Subcutaneous adipose tissue (tissue), 4 donors: ENCODE measurements around the gene SFMBT2. TPM values are rescaled to one million over a fixed set of nuclear protein-coding genes. Genes with fewer than 3 reads are reported as not detected.

Experiments
- total RNA-seq, 4 donors: library from RNA; depleted of rRNA; stranded (reverse); fragments of >200 nt; gene quantifications; one replicate each; pipeline ENCODE4 v1.1.0, GENCODE V29; 2016
- TF ChIP-seq, protein P1 (sequence below): fragments of 450-650 bp; IDR thresholded peaks from one replicate; pipeline ENCODE4 v1.5.1; 2016; ENCODE audit warnings: low read depth, mild to moderate bottlenecking, control low read depth, antibody characterized with exemption, moderate library complexity

The SFMBT2 gene
- total RNA-seq, 4 donors from 2014 or later = 3.7 to 11.7 (median 7.0) TPM

DNA sequence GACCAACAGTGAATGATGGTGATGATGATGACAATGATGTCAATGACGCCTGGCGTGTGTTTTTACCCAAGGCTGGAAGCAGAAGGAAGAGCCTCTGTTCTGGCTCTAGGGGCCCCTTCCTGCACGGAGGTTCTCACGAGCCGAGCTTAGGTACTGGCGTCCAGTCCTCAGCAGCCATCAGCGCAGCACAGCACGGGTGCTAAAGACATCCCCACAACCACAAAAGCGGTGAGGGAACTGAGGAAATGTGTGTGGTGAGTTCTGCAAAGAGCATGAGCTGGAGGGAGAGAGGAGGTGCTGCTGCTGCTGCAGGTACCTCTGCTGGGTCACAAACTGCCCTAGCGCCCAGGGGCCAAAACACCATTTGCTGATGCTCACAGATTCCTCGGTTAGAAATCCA, 81.6 kb downstream of the SFMBT2 start:
- TF ChIP-seq, protein P1, sequence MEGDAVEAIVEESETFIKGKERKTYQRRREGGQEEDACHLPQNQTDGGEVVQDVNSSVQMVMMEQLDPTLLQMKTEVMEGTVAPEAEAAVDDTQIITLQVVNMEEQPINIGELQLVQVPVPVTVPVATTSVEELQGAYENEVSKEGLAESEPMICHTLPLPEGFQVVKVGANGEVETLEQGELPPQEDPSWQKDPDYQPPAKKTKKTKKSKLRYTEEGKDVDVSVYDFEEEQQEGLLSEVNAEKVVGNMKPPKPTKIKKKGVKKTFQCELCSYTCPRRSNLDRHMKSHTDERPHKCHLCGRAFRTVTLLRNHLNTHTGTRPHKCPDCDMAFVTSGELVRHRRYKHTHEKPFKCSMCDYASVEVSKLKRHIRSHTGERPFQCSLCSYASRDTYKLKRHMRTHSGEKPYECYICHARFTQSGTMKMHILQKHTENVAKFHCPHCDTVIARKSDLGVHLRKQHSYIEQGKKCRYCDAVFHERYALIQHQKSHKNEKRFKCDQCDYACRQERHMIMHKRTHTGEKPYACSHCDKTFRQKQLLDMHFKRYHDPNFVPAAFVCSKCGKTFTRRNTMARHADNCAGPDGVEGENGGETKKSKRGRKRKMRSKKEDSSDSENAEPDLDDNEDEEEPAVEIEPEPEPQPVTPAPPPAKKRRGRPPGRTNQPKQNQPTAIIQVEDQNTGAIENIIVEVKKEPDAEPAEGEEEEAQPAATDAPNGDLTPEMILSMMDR = no peak

DNA sequence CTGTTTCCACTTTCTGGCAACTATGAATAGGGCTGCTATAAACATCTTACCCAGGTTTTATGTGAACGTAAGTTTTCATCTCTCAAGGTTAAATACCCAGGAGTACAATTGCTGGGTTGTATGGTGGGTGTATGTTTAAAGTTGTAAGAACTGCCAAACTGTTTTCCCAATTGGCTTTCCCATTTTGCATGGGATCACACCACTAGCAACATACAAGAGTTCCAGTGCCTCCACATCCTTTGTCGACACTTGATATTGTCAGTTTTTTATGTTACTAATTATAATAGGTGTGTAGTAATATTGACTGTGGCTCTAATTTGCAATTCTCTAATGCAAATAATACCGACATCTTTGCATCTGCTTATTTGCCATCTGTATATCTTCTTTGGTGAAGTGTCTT, 82.9 kb downstream of the SFMBT2 start:
- TF ChIP-seq, protein P1 = no peak

DNA sequence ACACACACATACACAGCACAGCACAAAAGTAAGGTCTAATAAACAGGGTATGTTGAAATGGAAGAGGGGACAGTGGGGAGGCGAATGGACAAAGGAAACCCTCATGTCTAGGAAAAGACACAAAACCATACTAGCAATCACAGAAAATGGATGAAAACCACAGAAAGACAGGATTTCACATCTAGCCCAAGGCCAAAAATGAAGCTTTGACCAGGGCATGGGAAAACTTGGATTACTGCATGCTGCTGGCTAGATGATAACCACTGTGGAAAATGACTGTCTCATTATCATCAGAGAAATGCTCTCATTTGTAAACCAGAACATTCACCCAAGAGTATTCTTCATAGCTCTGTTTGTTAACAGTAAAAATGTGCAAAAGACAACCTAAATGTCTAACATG, 88.2 kb downstream of the SFMBT2 start:
- TF ChIP-seq, protein P1 = no peak

DNA sequence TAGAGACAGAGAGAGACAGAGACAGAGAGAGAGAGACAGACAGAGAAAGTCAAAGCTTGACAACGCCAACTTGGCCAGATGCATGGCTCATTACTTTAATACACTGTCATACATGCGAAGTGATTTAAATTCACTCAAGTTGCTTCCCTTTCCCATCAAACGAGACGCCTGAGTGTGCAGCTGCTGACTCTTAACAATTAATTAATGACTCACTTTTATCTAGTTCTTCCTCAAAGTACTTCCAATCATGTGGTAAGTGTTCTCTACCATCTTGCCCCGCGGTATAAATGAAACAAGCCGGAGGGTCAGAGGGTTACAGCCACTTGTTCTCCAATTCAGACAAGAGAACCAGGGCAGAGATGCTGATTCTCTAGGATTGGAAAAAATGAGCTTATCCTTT, 90.8 kb downstream of the SFMBT2 start:
- TF ChIP-seq, protein P1 = no peak

DNA sequence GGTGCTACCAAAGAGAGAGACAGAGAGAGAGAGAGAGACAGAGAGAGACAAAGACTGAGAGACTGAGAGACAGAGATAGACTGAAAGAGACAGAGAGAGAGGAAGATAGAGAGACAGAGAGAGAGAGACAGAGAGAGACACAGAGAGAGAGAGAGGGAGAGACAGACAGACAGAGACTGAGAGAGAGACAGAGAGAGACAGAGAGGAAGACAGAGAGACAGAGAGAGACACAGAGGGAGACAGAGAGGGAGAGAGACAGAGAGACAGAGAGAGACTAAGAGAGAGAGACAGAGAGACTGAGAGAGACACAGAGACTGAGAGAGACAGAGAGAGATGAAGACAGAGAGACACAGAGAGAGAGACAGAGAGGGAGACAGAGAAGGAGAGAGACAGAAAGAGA, 91.2 kb downstream of the SFMBT2 start:
- TF ChIP-seq, protein P1 = no peak

DNA sequence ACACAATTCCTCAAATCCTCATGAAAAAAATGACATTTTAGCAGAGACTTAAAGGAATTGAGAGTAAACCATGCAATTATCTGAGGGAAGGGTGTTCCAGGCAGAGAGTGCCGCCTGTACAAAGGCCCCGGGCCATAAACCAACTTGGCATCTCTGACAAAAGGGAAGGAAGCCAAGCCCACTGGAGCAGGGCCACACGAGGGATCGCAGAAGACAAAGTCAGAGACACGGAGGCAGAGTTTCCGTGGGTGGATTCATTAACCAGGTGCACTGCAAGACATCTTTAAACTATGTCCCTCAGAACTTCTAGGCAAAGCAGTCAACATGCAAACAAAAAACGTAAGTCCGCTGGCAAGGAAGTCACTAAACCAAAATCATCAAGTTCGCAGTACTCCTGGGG, 92.0 kb downstream of the SFMBT2 start:
- TF ChIP-seq, protein P1 = no peak

DNA sequence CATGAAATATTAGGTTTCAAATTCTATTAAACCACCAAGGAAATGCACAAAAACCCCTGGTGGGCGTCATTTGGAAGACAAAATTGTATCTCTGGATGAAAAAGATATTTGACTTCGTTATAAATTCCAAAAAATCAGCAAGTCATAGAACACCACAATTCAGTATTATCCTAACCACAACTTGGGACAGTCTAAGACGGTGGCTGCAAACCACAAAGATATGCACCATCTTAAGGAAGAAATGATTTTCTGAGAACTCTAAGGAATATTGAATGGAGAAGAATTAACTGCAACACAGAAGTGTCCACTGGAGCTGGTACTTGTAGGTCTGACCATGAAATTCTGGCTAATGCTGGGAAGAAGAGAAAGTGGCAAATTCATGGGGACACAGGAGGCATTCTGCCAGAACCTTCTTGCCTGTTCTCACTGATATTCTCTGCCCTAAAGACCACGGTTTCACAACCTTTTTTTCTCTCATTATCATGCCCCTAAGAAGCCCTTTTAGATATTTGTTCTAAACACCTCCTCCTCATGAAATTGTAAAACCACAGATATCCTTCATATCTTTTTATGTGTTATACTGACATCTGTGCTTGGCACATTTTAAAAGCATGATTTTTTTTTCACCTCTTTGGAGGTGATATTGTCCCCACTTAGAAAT, 92.9 kb downstream of the SFMBT2 start:
- TF ChIP-seq, protein P1 = no peak
